ENCODE data around the gene ZNF662.
"Not testable (repeated sequence)": the region's sequence is repeated elsewhere in the genome, so short reads cannot be mapped to it uniquely, and the experiment has no call there.

Gene ZNF662

GRCh38 chr3:42906070-42906847 lies at the start of gene ZNF662:
ZNF662 (plus strand) TSS chr3:42906142; CDS start chr3:42908115, 1,973 bp downstream.
- no peak for DNase-seq (ENCODE audit: low read depth)

DNA sequence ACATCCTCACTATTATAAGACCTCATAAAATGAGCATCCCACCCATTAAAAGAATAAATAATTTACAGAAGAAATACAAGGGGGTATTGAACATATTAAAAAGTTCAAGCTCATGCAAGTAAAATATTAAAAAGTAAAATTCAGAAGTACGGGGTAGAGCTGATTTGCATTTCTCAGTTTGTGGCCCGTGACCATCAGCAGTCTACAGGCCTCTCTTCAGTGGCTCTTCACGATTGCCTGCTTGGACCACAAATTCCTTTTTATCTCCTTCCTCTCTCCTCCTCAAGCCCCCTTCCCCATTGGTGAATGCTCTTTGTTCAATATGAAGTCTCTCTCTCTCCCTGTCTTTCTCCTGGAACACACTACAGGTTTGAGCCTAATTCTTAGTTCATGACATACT lies 49.4 kb upstream of the ZNF662 start:
- no peak for DNase-seq (ENCODE audit: low read depth)

DNA sequence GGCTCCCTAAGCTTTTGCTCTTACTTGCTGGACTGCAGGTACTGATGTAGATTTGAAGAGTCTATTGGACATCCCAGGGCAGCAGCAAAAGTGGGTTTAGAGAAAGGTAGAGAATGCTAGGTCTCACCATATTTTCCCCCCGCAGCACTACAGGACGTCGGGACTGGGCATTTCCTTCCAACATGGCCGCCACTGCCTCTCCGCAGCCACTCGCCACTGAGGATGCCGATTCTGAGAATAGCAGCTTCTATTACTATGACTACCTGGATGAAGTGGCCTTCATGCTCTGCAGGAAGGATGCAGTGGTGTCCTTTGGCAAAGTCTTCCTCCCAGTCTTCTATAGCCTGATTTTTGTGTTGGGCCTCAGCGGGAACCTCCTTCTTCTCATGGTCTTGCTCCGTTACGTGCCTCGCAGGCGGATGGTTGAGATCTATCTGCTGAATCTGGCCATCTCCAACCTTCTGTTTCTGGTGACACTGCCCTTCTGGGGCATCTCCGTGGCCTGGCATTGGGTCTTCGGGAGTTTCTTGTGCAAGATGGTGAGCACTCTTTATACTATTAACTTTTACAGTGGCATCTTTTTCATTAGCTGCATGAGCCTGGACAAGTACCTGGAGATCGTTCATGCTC lies 41.5 kb upstream of the ZNF662 start:
- no peak for DNase-seq (ENCODE audit: low read depth)

GRCh38 chr3:42865256-42865655 lies 40.7 kb upstream of the ZNF662 start:
- no peak for DNase-seq (ENCODE audit: low read depth)

DNA sequence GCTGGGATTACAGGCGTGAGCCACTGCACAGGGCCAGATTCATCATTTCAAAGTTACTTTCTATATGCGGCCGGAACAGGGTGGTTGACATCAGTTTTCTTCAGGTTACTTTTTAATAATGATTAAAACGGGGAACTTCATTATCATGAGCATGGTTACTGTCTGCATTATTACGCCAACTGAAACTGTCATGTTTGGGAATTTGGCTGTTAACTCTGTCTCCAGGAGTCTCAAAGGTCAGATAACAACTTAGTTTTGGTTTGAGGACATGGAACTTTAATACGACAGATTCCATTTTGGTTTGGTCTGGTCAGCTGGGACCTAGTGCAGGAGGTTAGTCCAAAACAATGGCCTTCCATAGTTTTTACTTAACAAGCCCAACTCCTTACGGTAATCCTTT lies 38.8 kb upstream of the ZNF662 start:
- no peak for DNase-seq (ENCODE audit: low read depth)

DNA sequence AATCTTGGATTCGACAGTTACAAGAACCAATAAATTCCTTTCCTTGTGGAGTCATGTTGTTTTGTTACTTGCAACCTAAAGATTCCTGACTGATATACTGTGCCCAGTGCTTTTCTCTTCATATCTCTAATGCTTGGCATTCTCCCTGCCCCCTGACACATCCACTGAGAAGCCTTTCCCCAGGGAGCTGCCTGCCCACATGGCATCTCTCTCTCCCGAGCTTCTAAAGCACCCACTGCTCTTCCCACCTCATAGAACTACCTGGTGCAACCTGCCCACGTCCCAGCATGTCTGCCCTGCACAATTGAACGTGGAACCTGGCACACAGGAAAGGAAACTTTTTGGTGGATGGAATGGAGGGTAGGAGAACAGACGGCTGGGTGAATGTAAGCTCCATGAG lies 37.1 kb upstream of the ZNF662 start:
- DNase-seq (ENCODE audit: low read depth): no peak

DNA sequence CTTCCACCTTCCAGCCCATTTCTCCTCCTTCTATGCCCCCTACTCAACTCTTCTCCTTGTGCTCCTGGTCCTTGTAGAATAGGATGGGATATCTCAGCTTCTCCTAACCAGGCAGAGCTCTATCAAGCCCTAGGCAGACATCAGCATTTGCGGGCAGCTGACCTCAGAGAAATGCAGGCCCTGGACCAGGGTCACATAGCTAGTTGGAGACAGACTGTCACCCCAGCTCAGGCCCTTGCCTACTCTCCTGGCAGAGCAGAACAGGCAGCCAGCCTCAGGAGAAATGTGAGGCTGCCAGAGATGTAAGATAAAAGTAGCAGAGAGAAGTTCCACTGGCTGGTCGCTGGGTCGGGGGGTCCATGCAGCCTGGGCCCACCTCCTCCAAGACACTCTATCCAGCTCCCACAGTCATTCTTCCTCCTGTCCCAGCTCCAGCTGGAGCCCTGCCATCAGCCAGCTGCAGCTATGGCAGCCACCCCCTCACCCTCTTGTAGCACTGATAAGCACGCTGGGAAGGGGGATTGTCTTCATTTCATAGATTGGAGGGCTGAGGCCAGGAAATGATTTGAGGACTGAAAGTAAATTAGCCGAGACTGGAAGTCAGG lies 34.2 kb upstream of the ZNF662 start:
- no peak for DNase-seq (ENCODE audit: low read depth)

DNA sequence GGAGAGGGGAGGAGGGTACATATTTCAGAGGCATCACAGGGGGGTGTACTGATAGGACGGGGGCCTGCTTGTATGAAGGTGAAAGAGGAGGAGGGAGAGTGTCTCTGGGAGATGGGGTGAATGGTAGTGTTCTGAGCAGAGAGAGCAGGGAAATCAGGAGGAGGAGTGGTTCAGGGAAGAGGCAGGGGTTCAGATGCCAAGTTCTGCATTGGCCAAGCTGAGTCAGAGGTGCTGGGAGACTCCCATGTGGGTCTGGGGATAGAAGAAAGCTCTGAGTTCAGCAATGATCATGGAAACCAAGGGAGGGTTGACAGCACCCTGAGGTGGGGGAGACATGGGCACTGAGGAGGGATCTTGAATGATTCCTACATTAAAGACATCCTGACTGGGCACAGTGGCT lies 33.2 kb upstream of the ZNF662 start:
- no peak for DNase-seq (ENCODE audit: low read depth)

GRCh38 chr3:42873221-42873982 lies 32.5 kb upstream of the ZNF662 start:
- no peak for DNase-seq (ENCODE audit: low read depth)

GRCh38 chr3:42874749-42875148 lies 31.2 kb upstream of the ZNF662 start:
- no peak for DNase-seq (ENCODE audit: low read depth)

GRCh38 chr3:42875325-42876151 lies 30.4 kb upstream of the ZNF662 start, which contains the start of gene CYP8B1:
CYP8B1 (minus strand) TSS chr3:42875879; CDS start chr3:42875816, 63 bp downstream.
- no peak for DNase-seq (ENCODE audit: low read depth)

- DNase-seq (ENCODE audit: low read depth): no peak
Observed at GRCh38 chr3:42876401-42876800, 29.5 kb upstream of the ZNF662 start.

DNA sequence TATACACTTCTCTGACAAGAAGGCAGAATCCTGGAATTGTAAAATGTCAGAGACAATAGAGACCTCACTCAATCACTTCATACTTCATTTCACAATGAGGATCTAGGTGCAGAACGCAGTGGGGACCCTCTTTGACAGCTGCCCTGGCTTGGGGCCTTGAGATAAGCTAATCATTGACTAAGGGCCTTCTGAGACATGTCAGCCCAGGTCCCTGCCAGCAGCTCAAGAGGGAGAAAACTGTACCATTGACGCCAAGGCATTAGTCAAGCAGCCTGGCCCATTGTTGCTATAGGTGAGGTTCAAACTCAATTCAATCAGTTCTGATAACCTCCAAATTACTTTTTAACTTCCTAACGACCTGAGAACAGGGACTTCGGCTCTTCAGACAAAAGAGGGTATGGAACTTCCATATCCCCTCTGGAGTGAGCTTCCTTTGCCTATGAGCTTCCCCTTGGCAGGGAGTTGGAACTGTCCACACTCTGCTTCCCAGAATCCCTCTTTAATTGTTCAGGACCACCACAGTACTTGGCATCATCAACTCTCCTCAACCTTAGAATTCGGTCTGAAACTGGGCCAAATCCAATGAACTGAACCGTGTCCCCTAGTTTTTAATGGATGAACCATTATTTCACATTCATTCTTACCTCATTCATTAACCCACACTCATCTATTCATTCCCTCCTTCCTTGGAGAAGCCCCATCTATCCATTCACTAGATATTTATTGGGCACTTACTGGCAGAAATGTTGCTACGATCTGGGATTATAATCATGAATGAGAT lies 28.8 kb upstream of the ZNF662 start:
- DNase-seq (ENCODE audit: low read depth): no peak

DNA sequence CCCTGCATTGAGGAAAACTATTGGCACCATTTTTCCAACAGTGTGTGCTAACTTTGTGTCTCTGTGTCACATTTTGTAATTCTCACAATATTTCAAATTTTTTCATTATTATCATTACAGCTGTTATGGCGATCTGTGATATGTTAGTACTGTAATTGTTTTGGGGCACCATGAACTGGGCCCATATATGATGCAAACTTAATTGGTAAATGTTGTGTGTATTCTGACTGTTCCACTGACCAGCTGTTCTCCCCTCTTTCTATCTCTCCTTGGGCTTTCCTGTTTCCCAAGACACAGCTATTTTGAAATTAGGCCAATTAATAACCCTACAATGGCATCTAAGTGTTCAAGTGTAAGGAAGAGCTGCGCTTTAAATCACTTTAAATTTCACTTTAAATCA lies 28.1 kb upstream of the ZNF662 start:
- no peak for DNase-seq (ENCODE audit: low read depth)

DNA sequence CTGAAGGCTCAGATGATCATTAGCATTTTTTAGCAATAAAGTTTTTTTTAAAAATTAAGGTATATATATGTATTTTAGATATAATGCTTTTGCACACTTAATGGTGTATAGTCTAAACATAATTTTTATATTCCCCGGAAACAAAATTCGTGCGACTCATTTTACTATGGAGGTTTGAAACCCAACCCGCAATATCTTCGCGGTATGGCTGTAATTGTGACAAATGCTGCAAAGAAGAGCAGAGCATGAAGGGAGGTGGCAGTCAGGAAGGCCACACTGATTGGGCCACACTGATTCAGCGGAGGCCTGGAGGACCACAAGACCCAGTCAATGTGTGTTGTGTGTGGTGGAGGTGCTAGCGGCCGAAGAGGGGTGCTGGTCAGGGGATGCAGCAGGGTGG lies 25.8 kb upstream of the ZNF662 start:
- DNase-seq (ENCODE audit: low read depth): no peak

- peak; percentile 84 for DNase-seq (ENCODE audit: low read depth)
Observed at GRCh38 chr3:42880601-42881451, 25.1 kb upstream of the ZNF662 start.

DNA sequence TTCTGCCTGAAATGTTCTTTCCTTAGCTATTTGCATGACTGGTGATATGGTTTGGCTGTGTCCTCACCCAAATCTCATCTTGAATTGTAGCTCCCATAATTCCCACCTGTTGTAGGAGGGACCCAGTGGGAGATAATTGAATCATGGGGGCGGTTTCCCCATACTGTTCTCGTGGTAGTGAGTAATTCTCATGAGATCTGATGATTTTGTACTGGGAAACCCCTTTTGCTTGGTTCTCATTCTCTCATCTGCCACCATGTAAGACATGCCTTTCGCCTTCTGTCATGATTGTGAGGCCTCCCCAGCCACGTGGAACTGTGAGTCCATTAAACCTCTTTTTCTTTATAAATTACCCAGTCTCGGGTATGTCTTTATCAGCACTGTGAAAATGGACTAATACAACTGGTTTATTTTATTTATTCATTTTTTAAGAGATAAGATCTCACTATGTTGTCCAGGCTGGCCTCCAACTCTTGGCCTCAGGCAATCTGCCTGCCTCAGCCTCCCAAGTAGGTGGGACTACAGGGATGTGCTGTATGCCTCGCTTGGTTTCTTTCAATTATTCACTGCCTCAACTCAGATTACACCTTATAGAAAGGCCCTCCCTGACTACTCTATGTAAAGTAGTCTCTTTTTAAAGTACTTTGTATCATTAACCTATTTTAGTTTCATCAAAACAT lies 22.6 kb upstream of the ZNF662 start:
- DNase-seq (ENCODE audit: low read depth): not testable (repeated sequence)

DNA sequence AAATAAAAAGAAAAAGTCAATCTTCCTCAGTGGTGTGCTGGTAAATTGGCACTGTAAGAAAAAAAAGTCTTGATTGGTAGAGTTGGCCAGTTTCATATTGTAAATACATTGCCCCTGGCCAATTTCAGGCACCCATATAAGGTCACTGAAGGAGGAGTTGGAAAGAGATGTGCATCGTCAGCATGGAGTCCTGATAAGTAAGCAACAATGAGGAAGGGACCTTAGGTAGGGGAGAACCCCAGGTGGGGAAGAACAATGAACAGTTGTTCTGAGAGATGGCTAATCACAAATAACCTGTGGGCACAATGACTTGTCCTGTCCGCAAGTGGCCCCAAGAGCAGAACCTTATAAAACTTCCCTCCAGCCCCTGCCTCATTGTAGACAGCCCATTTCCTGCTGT lies 21.6 kb upstream of the ZNF662 start:
- DNase-seq (ENCODE audit: low read depth): no peak

DNA sequence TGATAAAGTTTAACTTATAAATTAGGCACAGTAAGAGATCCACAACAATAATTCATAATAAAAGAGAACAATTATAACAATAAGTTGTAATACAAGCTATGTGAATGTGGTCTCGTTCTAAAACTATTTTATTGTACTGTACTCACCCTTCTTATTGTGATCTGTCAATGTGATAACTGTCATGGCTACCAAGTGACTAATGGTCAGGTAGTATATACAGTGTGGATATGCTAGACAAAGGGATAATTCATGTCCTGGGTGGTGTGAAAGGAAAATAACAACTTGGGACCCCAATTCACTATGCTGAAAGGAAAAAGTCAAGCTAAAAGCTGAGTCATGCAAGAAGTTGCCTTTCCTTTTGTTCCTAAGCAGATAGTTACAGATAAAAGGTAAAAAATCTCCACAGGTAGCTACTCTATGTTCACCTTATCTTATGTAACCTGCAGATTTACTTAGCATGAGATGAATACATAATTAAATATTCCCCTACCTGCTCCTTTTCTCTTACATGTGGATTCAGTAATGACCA lies 19.6 kb upstream of the ZNF662 start:
- DNase-seq (ENCODE audit: low read depth): no peak
